Astrocyte (in vitro differentiated cells and primary cell): Measurements from ENCODE around the gene ADCY1. TPM values are rescaled to one million over a fixed set of nuclear protein-coding genes. Genes with fewer than 3 reads are reported as not detected.

ENCODE experiments used
- DNase-seq: peaks from one replicate; pipeline ENCODE4 v3.0.0-alpha.2; 2010; ENCODE audit warnings: low read depth
- FAIRE-seq: peaks from 2 replicates; lab custom pipeline; 2011; peaks lifted over from hg19 to GRCh38; lab: Jason Lieb, UNC
- H2AFZ ChIP-seq: 2 replicates; pipeline ENCODE4 v1.6.0; 2012; ENCODE audit warnings: low read depth, low read length, inconsistent platforms
- H3K27ac ChIP-seq: 2 replicates; pipeline ENCODE4 v1.5.1; 2011; ENCODE audit warnings: low read depth, low read length, inconsistent platforms
- H3K27me3 ChIP-seq: 2 replicates; pipeline ENCODE4 v1.6.0; 2011; ENCODE audit warnings: low read length, inconsistent platforms; ENCODE audit not compliant: insufficient read depth
- H3K36me3 ChIP-seq: 2 replicates; pipeline ENCODE4 v1.5.1; 2011; ENCODE audit warnings: low read length, inconsistent platforms; ENCODE audit not compliant: insufficient read depth
- H3K4me1 ChIP-seq: 2 replicates; pipeline ENCODE4 v1.5.1; 2011; ENCODE audit warnings: low read length, inconsistent platforms; ENCODE audit not compliant: insufficient read depth
- H3K4me2 ChIP-seq: 2 replicates; pipeline ENCODE4 v1.6.0; 2012; ENCODE audit warnings: low read length, inconsistent platforms
- H3K4me3 ChIP-seq: 2 replicates; pipeline ENCODE4 v1.5.1; 2011; ENCODE audit warnings: low read depth, mild to moderate bottlenecking, low read length, inconsistent platforms; ENCODE audit not compliant: insufficient read depth
- H3K79me2 ChIP-seq: 2 replicates; pipeline ENCODE4 v1.6.0; 2012; ENCODE audit warnings: mild to moderate bottlenecking, low read length, inconsistent platforms; ENCODE audit not compliant: insufficient read depth
- H3K9ac ChIP-seq: 2 replicates; pipeline ENCODE4 v1.6.0; 2012; ENCODE audit warnings: mild to moderate bottlenecking, low read length, inconsistent platforms
- H3K9me3 ChIP-seq: 2 replicates; pipeline ENCODE4 v1.5.1; 2012; ENCODE audit warnings: low read depth, mild to moderate bottlenecking, low read length, inconsistent platforms; ENCODE audit not compliant: insufficient read depth
- H4K20me1 ChIP-seq: 2 replicates; pipeline ENCODE4 v1.6.0; 2012; ENCODE audit warnings: low read length, inconsistent platforms; ENCODE audit not compliant: insufficient read depth
- H3K27ac Mint-ChIP-seq: one replicate; pipeline ENCODE4 v1.8.0; 2021; ENCODE audit warnings: mild to moderate bottlenecking, mixed read lengths; ENCODE audit not compliant: unreplicated experiment
- H3K27me3 Mint-ChIP-seq: one replicate; pipeline ENCODE4 v1.8.0; 2021; ENCODE audit warnings: low read depth, mixed read lengths; ENCODE audit not compliant: unreplicated experiment
- H3K36me3 Mint-ChIP-seq: one replicate; pipeline ENCODE4 v1.8.0; 2021; ENCODE audit warnings: low read depth, mixed read lengths; ENCODE audit not compliant: unreplicated experiment
- H3K4me1 Mint-ChIP-seq: one replicate; pipeline ENCODE4 v1.8.0; 2021; ENCODE audit warnings: low read depth, mixed read lengths; ENCODE audit not compliant: unreplicated experiment
- H3K4me3 Mint-ChIP-seq: one replicate; pipeline ENCODE4 v1.8.0; 2021; ENCODE audit warnings: mild to moderate bottlenecking, moderate library complexity, mixed read lengths; ENCODE audit not compliant: unreplicated experiment
- H3K9me3 Mint-ChIP-seq: one replicate; pipeline ENCODE4 v1.8.0; 2021; ENCODE audit warnings: mild to moderate bottlenecking, mixed read lengths; ENCODE audit not compliant: unreplicated experiment
- CTCF ChIP-seq: IDR thresholded peaks from 2 replicates; pipeline ENCODE4 v1.5.1; 2011; ENCODE audit warnings: low read depth, mild to moderate bottlenecking, inconsistent platforms, low read length, moderate library complexity; ENCODE audit not compliant: insufficient read depth
- EZH2 ChIP-seq: IDR thresholded peaks from 2 replicates; pipeline ENCODE4 v1.6.1; 2012; ENCODE audit warnings: mild to moderate bottlenecking, low read length, inconsistent platforms; ENCODE audit not compliant: insufficient read depth
- total RNA-seq: library from RNA; stranded (reverse); gene quantifications from 2 replicates; pipeline ENCODE4 v1.2.1, GENCODE V29; 2021

ADCY1 gene
- total RNA-seq, 1 donor from 2014 or later: 1.6 TPM

GRCh38 chr7:45589915-45590678 lies 15.9 kb downstream of the ADCY1 start:
- DNase-seq: no peak
- Mint-ChIP-seq H3K27me3 (peaks cover 33% of the 10 kb centered on the region), H3K9me3 (no peaks in the 10 kb centered on the region), H3K36me3 (no peaks in the 10 kb centered on the region), H3K4me1 (no peaks in the 10 kb centered on the region), H3K27ac (no peak overlapping the region), H3K4me3 (no peak overlapping the region)
- Histone ChIP-seq H3K36me3 (no peaks in the 10 kb centered on the region), H3K4me1 (no peaks in the 10 kb centered on the region), H3K9me3 (no peaks in the 10 kb centered on the region), H3K79me2 (no peaks in the 10 kb centered on the region), H3K4me3 (no peak overlapping the region), H4K20me1 (no peaks in the 10 kb centered on the region), H3K27ac (no peak overlapping the region), H3K27me3 (no peaks in the 10 kb centered on the region), H3K4me2 (no peak overlapping the region), H3K9ac (no peak overlapping the region), H2AFZ (no peak overlapping the region)
- no peak for FAIRE-seq
- TF ChIP-seq CTCF (no peak), EZH2 (no peak)

GRCh38 chr7:45590679-45591057 lies 16.5 kb downstream of the ADCY1 start:
- no peak overlapping the region for H3K9ac ChIP-seq
- peaks cover 37% of the 10 kb centered on the region for H3K27me3 Mint-ChIP-seq
- no peak overlapping the region for H3K27ac ChIP-seq
- no peak overlapping the region for H3K4me3 Mint-ChIP-seq
- no peaks in the 10 kb centered on the region for H3K36me3 ChIP-seq
- H3K9me3 ChIP-seq: no peaks in the 10 kb centered on the region
- no peaks in the 10 kb centered on the region for H3K36me3 Mint-ChIP-seq
- no peaks in the 10 kb centered on the region for H3K79me2 ChIP-seq
- H3K27me3 ChIP-seq: no peaks in the 10 kb centered on the region
- H3K4me1 Mint-ChIP-seq: no peaks in the 10 kb centered on the region
- DNase-seq (no peak), FAIRE-seq (no peak)
- H4K20me1 ChIP-seq: no peaks in the 10 kb centered on the region
- no peaks in the 10 kb centered on the region for H3K4me1 ChIP-seq
- no peak overlapping the region for H3K4me3 ChIP-seq
- no peak overlapping the region for H2AFZ ChIP-seq
- no peak for TF ChIP-seq CTCF
- TF ChIP-seq EZH2: no peak
- no peaks in the 10 kb centered on the region for H3K9me3 Mint-ChIP-seq
- H3K27ac Mint-ChIP-seq: no peak overlapping the region
- H3K4me2 ChIP-seq: no peak overlapping the region
